HCT116 (cell line): ENCODE measurements around the gene SRD5A3.

Experiments used
- CTCF ChIP-seq, 3 experiments: fragments of 200-600 bp in 1 of 3; sonication (generic) in 1 of 3; IDR thresholded peaks in 2 of 3; conservative IDR thresholded peaks in 1 of 3; 2 replicates each; pipeline ENCODE4 v1.5.1; 2012 to 2017; ENCODE audit warnings: low read depth in 2 of 3, low read length in 2 of 3, antibody characterized with exemption in 1 of 3, borderline replicate concordance in 1 of 3, control low read depth in 1 of 3, mild to moderate bottlenecking in 1 of 3, mixed read lengths in 1 of 3, mixed run types in 1 of 3, moderate library complexity in 1 of 3; ENCODE audit not compliant: insufficient read depth in 1 of 3
- FOSL1 ChIP-seq: IDR thresholded peaks from 2 replicates; pipeline ENCODE4 v1.6.1; 2012; ENCODE audit warnings: low read depth
- POLR2AphosphoS5 ChIP-seq: IDR thresholded peaks from 2 replicates; pipeline ENCODE4 v1.6.1; 2011; ENCODE audit warnings: mild to moderate bottlenecking, low read depth, low read length, moderate library complexity
- RAD21 ChIP-seq: IDR thresholded peaks from 2 replicates; pipeline ENCODE4 v1.6.1; 2012; ENCODE audit warnings: low read depth, mild to moderate bottlenecking
- REST ChIP-seq: IDR thresholded peaks from 2 replicates; pipeline ENCODE4 v1.6.1; 2012; ENCODE audit warnings: low read depth
- SIN3A ChIP-seq: IDR thresholded peaks from 2 replicates; pipeline ENCODE4 v1.6.1; 2012; ENCODE audit warnings: low read depth
- TCF7L2 ChIP-seq: IDR thresholded peaks from 2 replicates; pipeline ENCODE4 v1.7.0; 2011; ENCODE audit warnings: borderline replicate concordance, inconsistent platforms; ENCODE audit not compliant: insufficient read depth, insufficient read length; ENCODE audit errors: extremely low read depth
- YY1 ChIP-seq: IDR thresholded peaks from 2 replicates; pipeline ENCODE4 v1.6.1; 2011; ENCODE audit warnings: low read length, low read depth, moderate library complexity, mild to moderate bottlenecking; ENCODE audit not compliant: insufficient replicate concordance; ENCODE audit errors: extremely low read depth
- TF ChIP-seq, protein P1 (sequence below): IDR thresholded peaks from 2 replicates; pipeline ENCODE4 v1.6.1; 2012

- peak in 2 of 3 experiments; percentile 14 to 23; a peak in 1 of 6 replicates for TF ChIP-seq CTCF (IDR thresholded peaks at IDR 0.05 in 2 of 3, conservative IDR thresholded peaks at IDR 0.05 in 1 of 3; ENCODE audit: borderline replicate concordance in 1 of 3, insufficient read depth in 1 of 3, low read depth in 2 of 3, low read length in 2 of 3)
- no peak for TF ChIP-seq REST
- no peak for TF ChIP-seq FOSL1
- no peak for TF ChIP-seq POLR2AphosphoS5
- TF ChIP-seq RAD21: peak; percentile 12; the same call in 1 of the 2 replicates
- TF ChIP-seq SIN3A: no peak
- no peak for TF ChIP-seq YY1
- TF ChIP-seq TCF7L2: no peak
- TF ChIP-seq, protein P1, sequence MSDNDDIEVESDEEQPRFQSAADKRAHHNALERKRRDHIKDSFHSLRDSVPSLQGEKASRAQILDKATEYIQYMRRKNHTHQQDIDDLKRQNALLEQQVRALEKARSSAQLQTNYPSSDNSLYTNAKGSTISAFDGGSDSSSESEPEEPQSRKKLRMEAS: no peak; the same call in 1 of the 2 replicates
These were observed 49.1 kb downstream of the SRD5A3 start for GRCh38 chr4:55395218-55395528.
